OCI-M1 (cell line): ENCODE results near the gene ACVR1.

ENCODE experiments used
- DNase-seq: peaks from one replicate; lab custom pipeline; 2025; lab: John Stamatoyannopoulos, UW

Gene ACVR1

GRCh38 chr2:157790780-157791179, 85.3 kb downstream of the ACVR1 start:
- DNase-seq: no peak

GRCh38 chr2:157789933-157790511, 86.1 kb downstream of the ACVR1 start:
- DNase-seq: peak; percentile 57

- no peak for DNase-seq
Measured at GRCh38 chr2:157789256-157789655, 86.9 kb downstream of the ACVR1 start.

- DNase-seq: no peak
Measured at GRCh38 chr2:157788201-157788600, 87.9 kb downstream of the ACVR1 start.

GRCh38 chr2:157787364-157787938, 88.7 kb downstream of the ACVR1 start:
- peak; percentile 38 for DNase-seq

- peak; percentile 94 for DNase-seq
Measured at GRCh38 chr2:157786663-157787363, 89.3 kb downstream of the ACVR1 start.

GRCh38 chr2:157785866-157786662, 90.1 kb downstream of the ACVR1 start:
- peak; percentile 37 for DNase-seq

GRCh38 chr2:157785200-157785599, 90.9 kb downstream of the ACVR1 start:
- DNase-seq: no peak

GRCh38 chr2:157784823-157785175, 91.3 kb downstream of the ACVR1 start:
- no peak for DNase-seq

- no peak for DNase-seq
Measured at GRCh38 chr2:157784169-157784822, 91.8 kb downstream of the ACVR1 start.

GRCh38 chr2:157783245-157783644, 92.9 kb downstream of the ACVR1 start:
- no peak for DNase-seq

- peak; percentile 25 for DNase-seq
Measured at GRCh38 chr2:157782057-157782845, 93.9 kb downstream of the ACVR1 start.

GRCh38 chr2:157780211-157780610, 95.9 kb downstream of the ACVR1 start:
- no peak for DNase-seq

GRCh38 chr2:157779794-157780193, 96.3 kb downstream of the ACVR1 start:
- no peak for DNase-seq

- peak; percentile 75 for DNase-seq
Measured at GRCh38 chr2:157777427-157777826, 98.7 kb downstream of the ACVR1 start.

GRCh38 chr2:157771234-157771633, 104.9 kb downstream of the ACVR1 start:
- no peak for DNase-seq

GRCh38 chr2:157769856-157770255, 106.3 kb downstream of the ACVR1 start:
- DNase-seq: no peak

GRCh38 chr2:157764386-157764785, 111.7 kb downstream of the ACVR1 start:
- DNase-seq: no peak

- no peak for DNase-seq
Measured at GRCh38 chr2:157761520-157761919, 114.6 kb downstream of the ACVR1 start.

GRCh38 chr2:157760949-157761348, 115.2 kb downstream of the ACVR1 start:
- DNase-seq: peak; percentile 65

GRCh38 chr2:157759855-157760254, 116.3 kb downstream of the ACVR1 start:
- peak; percentile 6 for DNase-seq
